D341Med (cell line): ENCODE results near the gene BMP7.

Source experiments
- DNase-seq: peaks from one replicate; pipeline ENCODE4 v3.0.0; 2012; ENCODE audit warnings: low spot score

The BMP7 gene

GRCh38 chr20:57124800-57125517 is 141.5 kb downstream of the BMP7 start:
- no peak for DNase-seq

- DNase-seq, result no peak
These were observed 142.1 kb downstream of the BMP7 start for GRCh38 chr20:57124366-57124765.

GRCh38 chr20:57123504-57123903 is 142.9 kb downstream of the BMP7 start:
- no peak for DNase-seq

GRCh38 chr20:57122536-57123489 is 143.6 kb downstream of the BMP7 start:
- DNase-seq, result no peak

GRCh38 chr20:57118964-57119363 is 147.5 kb downstream of the BMP7 start:
- DNase-seq, result no peak
